Mesothelial cell of epicardium (in vitro differentiated cells): ENCODE measurements around the gene RNF220. TPM values are rescaled to one million over a fixed set of nuclear protein-coding genes. Genes with fewer than 3 reads are reported as not detected.

ENCODE experiments used
- DNase-seq, 2 experiments: peaks; one replicate each; pipeline ENCODE4 v3.0.0; 2021; ENCODE audit warnings: low spot score in 2 of 2; ENCODE audit not compliant: unreplicated experiment in 2 of 2
- H3K27ac Mint-ChIP-seq: 2 replicates; pipeline ENCODE4 v1.8.0; 2021; ENCODE audit warnings: mixed read lengths
- H3K27me3 Mint-ChIP-seq: 2 replicates; pipeline ENCODE4 v1.8.0; 2021; ENCODE audit warnings: low read depth, mixed read lengths
- H3K36me3 Mint-ChIP-seq: 2 replicates; pipeline ENCODE4 v1.8.0; 2021; ENCODE audit warnings: mixed read lengths
- H3K4me1 Mint-ChIP-seq: 2 replicates; pipeline ENCODE4 v1.8.0; 2021; ENCODE audit warnings: mixed read lengths
- H3K4me3 Mint-ChIP-seq: 2 replicates; pipeline ENCODE4 v1.8.0; 2021; ENCODE audit warnings: mild to moderate bottlenecking, moderate library complexity, mixed read lengths
- H3K9me3 Mint-ChIP-seq: 2 replicates; pipeline ENCODE4 v1.8.0; 2021; ENCODE audit warnings: mixed read lengths
- total RNA-seq: library from RNA; stranded (reverse); gene quantifications from 3 replicates; pipeline ENCODE4 v1.2.1, GENCODE V29; 2021
- TF ChIP-seq, protein P1 (sequence below): fragments of 200-600 bp; sonication (generic); IDR thresholded peaks from one replicate; pipeline ENCODE4 v1.5.0; 2021; ENCODE audit warnings: antibody characterized with exemption; ENCODE audit not compliant: unreplicated experiment

The RNF220 gene
- total RNA-seq, 1 donor from 2014 or later, result 84.2 TPM

DNA sequence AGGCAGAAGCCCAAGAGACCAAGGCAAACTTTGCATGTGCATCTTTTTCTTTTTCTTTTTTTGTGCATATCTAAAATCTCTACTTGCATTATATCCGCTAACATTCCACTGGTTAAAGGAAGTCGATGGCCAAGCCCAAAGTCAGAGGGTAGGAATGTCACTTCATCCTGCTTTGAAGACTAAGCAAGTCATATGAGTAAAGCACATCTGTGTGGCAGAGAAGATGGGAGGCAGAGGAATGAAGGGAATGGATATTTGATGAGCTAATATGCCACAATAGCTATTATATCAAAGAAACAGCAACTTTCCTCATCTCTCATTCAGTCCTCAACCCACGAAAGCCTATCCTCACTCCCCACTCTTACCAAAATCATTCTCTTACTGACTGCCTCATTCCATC, 59.3 kb downstream of the RNF220 start:
- TF ChIP-seq, protein P1, sequence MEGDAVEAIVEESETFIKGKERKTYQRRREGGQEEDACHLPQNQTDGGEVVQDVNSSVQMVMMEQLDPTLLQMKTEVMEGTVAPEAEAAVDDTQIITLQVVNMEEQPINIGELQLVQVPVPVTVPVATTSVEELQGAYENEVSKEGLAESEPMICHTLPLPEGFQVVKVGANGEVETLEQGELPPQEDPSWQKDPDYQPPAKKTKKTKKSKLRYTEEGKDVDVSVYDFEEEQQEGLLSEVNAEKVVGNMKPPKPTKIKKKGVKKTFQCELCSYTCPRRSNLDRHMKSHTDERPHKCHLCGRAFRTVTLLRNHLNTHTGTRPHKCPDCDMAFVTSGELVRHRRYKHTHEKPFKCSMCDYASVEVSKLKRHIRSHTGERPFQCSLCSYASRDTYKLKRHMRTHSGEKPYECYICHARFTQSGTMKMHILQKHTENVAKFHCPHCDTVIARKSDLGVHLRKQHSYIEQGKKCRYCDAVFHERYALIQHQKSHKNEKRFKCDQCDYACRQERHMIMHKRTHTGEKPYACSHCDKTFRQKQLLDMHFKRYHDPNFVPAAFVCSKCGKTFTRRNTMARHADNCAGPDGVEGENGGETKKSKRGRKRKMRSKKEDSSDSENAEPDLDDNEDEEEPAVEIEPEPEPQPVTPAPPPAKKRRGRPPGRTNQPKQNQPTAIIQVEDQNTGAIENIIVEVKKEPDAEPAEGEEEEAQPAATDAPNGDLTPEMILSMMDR, result no peak
- H3K27ac Mint-ChIP-seq, result no peak overlapping the region
- H3K36me3 Mint-ChIP-seq, result no peaks in the 10 kb centered on the region
- H3K9me3 Mint-ChIP-seq, result peaks cover 23% of the 10 kb centered on the region
- H3K4me1 Mint-ChIP-seq, result no peaks in the 10 kb centered on the region
- DNase-seq, result no peak
- no peak overlapping the region for H3K4me3 Mint-ChIP-seq
- H3K27me3 Mint-ChIP-seq, result peaks cover 19% of the 10 kb centered on the region

GRCh38 chr1:44467566-44467965, 62.5 kb downstream of the RNF220 start:
- TF ChIP-seq, protein P1, result no peak
- peaks cover 32% of the 10 kb centered on the region for H3K9me3 Mint-ChIP-seq
- H3K4me3 Mint-ChIP-seq, result no peak overlapping the region
- H3K4me1 Mint-ChIP-seq, result peaks cover 1% of the 10 kb centered on the region
- no peak for DNase-seq
- no peaks in the 10 kb centered on the region for H3K36me3 Mint-ChIP-seq
- peaks cover 12% of the 10 kb centered on the region for H3K27me3 Mint-ChIP-seq
- H3K27ac Mint-ChIP-seq, result no peak overlapping the region

DNA sequence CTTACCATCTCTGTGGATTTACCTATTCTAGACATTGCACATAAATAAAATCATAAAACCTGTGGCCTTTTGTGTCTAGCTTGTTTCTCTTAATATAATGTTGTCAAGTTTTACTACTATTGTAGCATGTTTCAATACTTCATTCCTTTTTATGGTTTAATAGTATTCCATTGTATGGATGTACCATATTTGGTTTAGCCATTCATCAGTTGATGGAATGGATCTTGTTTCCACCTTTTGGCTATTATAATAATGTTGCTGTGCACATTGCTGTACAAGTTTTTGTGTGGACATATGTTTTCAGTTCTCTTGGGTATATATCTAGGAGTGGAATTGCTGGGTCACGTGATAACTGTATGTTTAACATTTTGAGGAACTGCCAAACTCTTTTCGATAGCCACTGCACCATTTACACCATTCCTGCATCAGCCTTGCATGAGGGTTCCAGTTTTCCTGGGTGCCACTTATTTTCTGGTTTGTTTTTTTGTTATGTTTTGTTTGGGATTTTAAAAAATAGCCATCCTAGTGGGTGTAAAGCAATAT, 66.9 kb downstream of the RNF220 start:
- no peak overlapping the region for H3K4me3 Mint-ChIP-seq
- TF ChIP-seq, protein P1, result no peak
- H3K9me3 Mint-ChIP-seq, result peaks cover 11% of the 10 kb centered on the region
- DNase-seq, result no peak
- H3K27me3 Mint-ChIP-seq, result peaks cover 12% of the 10 kb centered on the region
- peaks cover 4% of the 10 kb centered on the region for H3K4me1 Mint-ChIP-seq
- no peak overlapping the region for H3K27ac Mint-ChIP-seq
- no peaks in the 10 kb centered on the region for H3K36me3 Mint-ChIP-seq

GRCh38 chr1:44472620-44473525, 67.8 kb downstream of the RNF220 start:
- no peak for DNase-seq
- TF ChIP-seq, protein P1, result no peak
- peaks cover 17% of the 10 kb centered on the region for H3K27me3 Mint-ChIP-seq
- H3K9me3 Mint-ChIP-seq, result peaks cover 9% of the 10 kb centered on the region
- peak overlapping the region; percentile 21 for H3K27ac Mint-ChIP-seq
- peaks cover 4% of the 10 kb centered on the region for H3K4me1 Mint-ChIP-seq
- H3K36me3 Mint-ChIP-seq, result no peaks in the 10 kb centered on the region
- no peak overlapping the region for H3K4me3 Mint-ChIP-seq

DNA sequence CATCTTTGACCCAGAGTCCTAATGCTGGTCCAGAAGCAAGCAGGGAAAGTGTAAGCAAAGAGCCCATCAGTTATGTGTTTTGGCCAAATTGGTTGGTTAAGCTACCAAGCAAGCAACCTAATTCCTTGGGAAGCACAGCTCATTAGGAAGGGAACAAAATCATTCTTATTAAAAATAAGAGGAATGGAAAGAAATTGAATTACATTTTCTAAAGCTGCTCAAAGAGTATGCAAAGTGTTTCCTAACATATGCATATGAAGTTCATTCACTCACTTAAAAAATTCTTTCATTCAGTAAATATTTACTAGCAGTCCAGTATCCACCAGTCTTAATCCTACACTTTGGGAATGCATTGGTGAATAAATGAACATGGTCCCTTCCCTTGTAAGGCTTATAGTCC, 71.8 kb downstream of the RNF220 start:
- Mint-ChIP-seq H3K4me3 (no peak overlapping the region), H3K27ac (no peak overlapping the region)
- DNase-seq, result no peak

More for the DNA sequence above, 71.8 kb downstream of the RNF220 start:
- H3K36me3 Mint-ChIP-seq, result no peaks in the 10 kb centered on the region
- H3K27me3 Mint-ChIP-seq, result peaks cover 12% of the 10 kb centered on the region
- H3K4me1 Mint-ChIP-seq, result peaks cover 8% of the 10 kb centered on the region
- TF ChIP-seq, protein P1, result no peak
- peaks cover 7% of the 10 kb centered on the region for H3K9me3 Mint-ChIP-seq
